ENCODE measurements around the gene UNC13C. TPM values are rescaled to one million over a fixed set of nuclear protein-coding genes. Genes with fewer than 3 reads are reported as not detected.

Gene UNC13C
- total RNA-seq, 1 experiment from 2014 or later: not detected

GRCh38 chr15:54304321-54304720, 326.1 kb downstream of the UNC13C start:
- peaks cover 5 to 18% of the 10 kb centered on the region in 2 experiments; a peak in 2 of 4 replicates for H3K9me3 ChIP-seq (ENCODE audit: control insufficient read depth in 1 of 2, insufficient read depth in 1 of 2, low read depth in 1 of 2, low read length in 2 of 2)
- H3K36me3 ChIP-seq (ENCODE audit: control insufficient read depth in 1 of 2, insufficient read depth in 2 of 2, low read length in 2 of 2): no peaks in the 10 kb centered on the region
- no TSS peak for BruUV-seq (replicated peaks)
- no peak overlapping the region for H3K9ac ChIP-seq (ENCODE audit: low read length)
- ATAC-seq: no peak
- intact Hi-C loops (cut with micrococcal nuclease): no loop called here
- no peaks in the 10 kb centered on the region for H3K4me1 ChIP-seq (ENCODE audit: control insufficient read depth in 1 of 2, insufficient read depth in 2 of 2, low read length in 2 of 2)
- no peak overlapping the region for H3K4me2 ChIP-seq (ENCODE audit: low read length)
- H3K27me3 ChIP-seq (ENCODE audit: insufficient read depth, low read length): no peaks in the 10 kb centered on the region
- no peak overlapping the region for H2AFZ ChIP-seq (ENCODE audit: low read depth, low read length, poor library complexity, severe bottlenecking)
- no peak overlapping the region for H3K4me3 ChIP-seq (replicated peaks in 1 of 2; ENCODE audit: low read depth in 1 of 2, low read length in 2 of 2)
- ChIA-PET CTCF (no interaction called here), POLR2A (no interaction called here), RAD21 (ENCODE audit: low non-redundant PET in 1 of 2, low total read pairs in 2 of 2, uncharacterized antibody in 2 of 2, unreplicated experiment in 2 of 2) (no interaction called here)
- TF ChIP-seq CBX3 (IDR thresholded peaks at IDR 0.05; ENCODE audit: low read depth) (no peak), CTCF (IDR thresholded peaks at IDR 0.05 in 2 of 3, conservative IDR thresholded peaks at IDR 0.05 in 1 of 3; ENCODE audit: borderline replicate concordance in 1 of 3, insufficient read depth in 1 of 3, low read depth in 2 of 3, low read length in 2 of 3) (no peak), EZH2phosphoT487 (IDR thresholded peaks at IDR 0.05; ENCODE audit: borderline replicate concordance) (no peak), POLR2A (IDR thresholded peaks at IDR 0.05; ENCODE audit: borderline replicate concordance, extremely low read depth, insufficient read depth, insufficient read length) (no peak), JUND (IDR thresholded peaks at IDR 0.05) (no peak)
- no peaks in the 10 kb centered on the region for H4K20me1 ChIP-seq (ENCODE audit: insufficient read depth)
- H3K27ac ChIP-seq (ENCODE audit: low read depth, low read length): no peak overlapping the region
- no peak for DNase-seq (ENCODE audit: low read depth, low spot score)
- H3K79me2 ChIP-seq (ENCODE audit: insufficient read depth, low read length): no peaks in the 10 kb centered on the region
- H3K9me2 ChIP-seq (ENCODE audit: insufficient read depth): no peaks in the 10 kb centered on the region

- BruUV-seq (replicated peaks): no TSS peak
- no peaks in the 10 kb centered on the region for H3K27me3 ChIP-seq (ENCODE audit: insufficient read depth, low read length)
- H3K4me3 ChIP-seq (replicated peaks in 1 of 2; ENCODE audit: low read depth in 1 of 2, low read length in 2 of 2): no peak overlapping the region
- RAD21 ChIA-PET (ENCODE audit: low non-redundant PET in 1 of 2, low total read pairs in 2 of 2, uncharacterized antibody in 2 of 2, unreplicated experiment in 2 of 2): no interaction called here
- intact Hi-C loops (cut with micrococcal nuclease): no loop called here
- H2AFZ ChIP-seq (ENCODE audit: low read depth, low read length, poor library complexity, severe bottlenecking): no peak overlapping the region
- no peaks in the 10 kb centered on the region for H3K9me2 ChIP-seq (ENCODE audit: insufficient read depth)
- no peak for DNase-seq (ENCODE audit: low read depth, low spot score)
- POLR2A ChIA-PET: no interaction called here
- TF ChIP-seq EGR1 (IDR thresholded peaks at IDR 0.05; ENCODE audit: low read depth): no peak
- no peak for TF ChIP-seq SIN3A (IDR thresholded peaks at IDR 0.05; ENCODE audit: low read depth)
- TF ChIP-seq ZBTB33 (IDR thresholded peaks at IDR 0.05; ENCODE audit: extremely low read depth, insufficient replicate concordance, low read length): no peak
- TF ChIP-seq POLR2A (IDR thresholded peaks at IDR 0.05; ENCODE audit: borderline replicate concordance, extremely low read depth, insufficient read depth, insufficient read length): no peak
- no peak for TF ChIP-seq CTCF (IDR thresholded peaks at IDR 0.05 in 2 of 3, conservative IDR thresholded peaks at IDR 0.05 in 1 of 3; ENCODE audit: borderline replicate concordance in 1 of 3, insufficient read depth in 1 of 3, low read depth in 2 of 3, low read length in 2 of 3)
- no peak for TF ChIP-seq RAD21 (IDR thresholded peaks at IDR 0.05; ENCODE audit: low read depth)
- no peak for TF ChIP-seq ATF3 (IDR thresholded peaks at IDR 0.05)
- no peak for TF ChIP-seq FOSL1 (IDR thresholded peaks at IDR 0.05; ENCODE audit: low read depth)
- TF ChIP-seq ZNF274 (IDR thresholded peaks at IDR 0.05; ENCODE audit: low read depth, low read length): no peak
- TF ChIP-seq EZH2phosphoT487 (IDR thresholded peaks at IDR 0.05; ENCODE audit: borderline replicate concordance): no peak
- TF ChIP-seq JUND (IDR thresholded peaks at IDR 0.05): no peak
- no peak for TF ChIP-seq CEBPB (IDR thresholded peaks at IDR 0.05; ENCODE audit: low read depth)
- no peak for TF ChIP-seq EZH2 (IDR thresholded peaks at IDR 0.05)
- H3K4me2 ChIP-seq (ENCODE audit: low read length): no peak overlapping the region
- no peaks in the 10 kb centered on the region for H4K20me1 ChIP-seq (ENCODE audit: insufficient read depth)
- peaks cover 5 to 18% of the 10 kb centered on the region in 2 experiments; a peak in 2 of 4 replicates for H3K9me3 ChIP-seq (ENCODE audit: control insufficient read depth in 1 of 2, insufficient read depth in 1 of 2, low read depth in 1 of 2, low read length in 2 of 2)
- H3K27ac ChIP-seq (ENCODE audit: low read depth, low read length): no peak overlapping the region
- H3K4me1 ChIP-seq (ENCODE audit: control insufficient read depth in 1 of 2, insufficient read depth in 2 of 2, low read length in 2 of 2): no peaks in the 10 kb centered on the region
- no peak for ATAC-seq
- H3K36me3 ChIP-seq (ENCODE audit: control insufficient read depth in 1 of 2, insufficient read depth in 2 of 2, low read length in 2 of 2): no peaks in the 10 kb centered on the region
- H3K79me2 ChIP-seq (ENCODE audit: insufficient read depth, low read length): no peaks in the 10 kb centered on the region
- H3K9ac ChIP-seq (ENCODE audit: low read length): no peak overlapping the region
- CTCF ChIA-PET: no interaction called here
Observed at GRCh38 chr15:54305138-54305537, 326.9 kb downstream of the UNC13C start.

Measured in HCT116 (cell line).